Adrenal gland (tissue), 5 donors: ENCODE data around the gene SNAP25.

ENCODE experiments used
- POLR2A ChIP-seq, 2 donors: fragments of 450-650 bp; IDR thresholded peaks; one replicate each; pipeline ENCODE4 v1.6.1; 2017; ENCODE audit warnings: antibody characterized with exemption in 2 of 2, mild to moderate bottlenecking in 2 of 2, moderate library complexity in 1 of 2
- TF ChIP-seq, protein P1 (sequence below), 6 experiments: fragments of 450-650 bp in 4 of 6; fragments of 200-600 bp in 2 of 6; sonication (generic) in 1 of 6; IDR thresholded peaks; 1 replicate in 5 of 6; 2 replicates in 1 of 6; pipeline versions ENCODE4 v1.5.1 to v1.8.0; 2016 to 2021; ENCODE audit warnings: antibody characterized with exemption in 6 of 6, mild to moderate bottlenecking in 2 of 6, moderate library complexity in 1 of 6
- donor health status: DM: no; HTN: no; CAD: no.

DNA sequence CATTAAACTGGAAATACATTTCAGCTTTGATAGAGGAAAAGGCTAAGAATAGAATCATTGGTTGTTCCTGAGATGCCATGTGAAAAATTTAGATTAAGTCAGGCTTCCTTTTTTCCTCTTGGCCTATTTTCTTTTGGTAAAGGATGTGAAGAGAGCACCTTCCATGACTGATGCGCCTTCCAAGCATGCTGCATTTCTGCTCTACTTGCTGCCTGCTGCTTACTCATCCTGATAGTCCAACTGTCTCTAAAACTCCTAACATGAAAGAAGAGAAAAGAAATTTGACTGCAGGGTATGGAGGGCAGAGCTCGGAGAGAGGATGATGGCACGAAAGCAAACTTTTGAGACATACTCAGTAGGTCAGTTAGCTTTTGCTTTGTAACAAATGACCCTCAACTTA lies 28.8 kb downstream of the SNAP25 start:
- TF ChIP-seq, protein P1, sequence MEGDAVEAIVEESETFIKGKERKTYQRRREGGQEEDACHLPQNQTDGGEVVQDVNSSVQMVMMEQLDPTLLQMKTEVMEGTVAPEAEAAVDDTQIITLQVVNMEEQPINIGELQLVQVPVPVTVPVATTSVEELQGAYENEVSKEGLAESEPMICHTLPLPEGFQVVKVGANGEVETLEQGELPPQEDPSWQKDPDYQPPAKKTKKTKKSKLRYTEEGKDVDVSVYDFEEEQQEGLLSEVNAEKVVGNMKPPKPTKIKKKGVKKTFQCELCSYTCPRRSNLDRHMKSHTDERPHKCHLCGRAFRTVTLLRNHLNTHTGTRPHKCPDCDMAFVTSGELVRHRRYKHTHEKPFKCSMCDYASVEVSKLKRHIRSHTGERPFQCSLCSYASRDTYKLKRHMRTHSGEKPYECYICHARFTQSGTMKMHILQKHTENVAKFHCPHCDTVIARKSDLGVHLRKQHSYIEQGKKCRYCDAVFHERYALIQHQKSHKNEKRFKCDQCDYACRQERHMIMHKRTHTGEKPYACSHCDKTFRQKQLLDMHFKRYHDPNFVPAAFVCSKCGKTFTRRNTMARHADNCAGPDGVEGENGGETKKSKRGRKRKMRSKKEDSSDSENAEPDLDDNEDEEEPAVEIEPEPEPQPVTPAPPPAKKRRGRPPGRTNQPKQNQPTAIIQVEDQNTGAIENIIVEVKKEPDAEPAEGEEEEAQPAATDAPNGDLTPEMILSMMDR (IDR thresholded peaks at IDR 0.05): no peak
- no peak for TF ChIP-seq POLR2A (IDR thresholded peaks at IDR 0.05)
